GM19372 (cell line): Measurements from ENCODE around the gene CHD9.
A peak's percentile ranks its signal among the peaks of the same experiment; 100 is the strongest.
"Not testable (repeated sequence)": the region's sequence is repeated elsewhere in the genome, so short reads cannot be mapped to it uniquely, and the experiment has no call there.

Experiments
- ATAC-seq: cut with Tn5 transposase; IDR thresholded peaks from one replicate; pipeline ENCODE4 v1.9.1; 2021; ENCODE audit warnings: mild to moderate bottlenecking, low read depth, moderate library complexity; ENCODE audit not compliant: unreplicated experiment

CHD9 gene

GRCh38 chr16:53074296-53074695 is 19.5 kb downstream of the CHD9 start:
- not testable (repeated sequence) for ATAC-seq

GRCh38 chr16:53075461-53075860 is 20.7 kb downstream of the CHD9 start:
- not testable (repeated sequence) for ATAC-seq

DNA sequence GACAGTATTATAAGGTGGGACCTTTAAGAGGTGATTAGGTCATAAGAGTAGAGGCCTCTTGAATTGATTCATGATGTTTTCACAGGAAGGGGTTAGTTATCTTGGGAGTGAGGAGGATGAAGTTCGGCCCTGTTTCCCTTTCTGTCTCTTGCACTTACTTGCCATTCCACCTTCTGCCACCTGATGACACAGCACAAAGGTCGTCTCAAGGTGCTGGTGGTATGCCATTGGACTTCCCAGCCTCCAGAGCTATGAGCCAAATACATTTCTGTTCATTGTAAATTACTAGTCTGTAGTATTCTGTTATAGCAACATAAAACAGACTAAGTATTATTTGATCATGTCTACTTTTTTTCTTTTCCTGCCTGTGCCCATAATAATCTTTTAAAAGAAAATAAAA is 23.5 kb downstream of the CHD9 start:
- ATAC-seq: no peak

- no peak for ATAC-seq
Measured at GRCh38 chr16:53078765-53079485, 24.1 kb downstream of the CHD9 start.

DNA sequence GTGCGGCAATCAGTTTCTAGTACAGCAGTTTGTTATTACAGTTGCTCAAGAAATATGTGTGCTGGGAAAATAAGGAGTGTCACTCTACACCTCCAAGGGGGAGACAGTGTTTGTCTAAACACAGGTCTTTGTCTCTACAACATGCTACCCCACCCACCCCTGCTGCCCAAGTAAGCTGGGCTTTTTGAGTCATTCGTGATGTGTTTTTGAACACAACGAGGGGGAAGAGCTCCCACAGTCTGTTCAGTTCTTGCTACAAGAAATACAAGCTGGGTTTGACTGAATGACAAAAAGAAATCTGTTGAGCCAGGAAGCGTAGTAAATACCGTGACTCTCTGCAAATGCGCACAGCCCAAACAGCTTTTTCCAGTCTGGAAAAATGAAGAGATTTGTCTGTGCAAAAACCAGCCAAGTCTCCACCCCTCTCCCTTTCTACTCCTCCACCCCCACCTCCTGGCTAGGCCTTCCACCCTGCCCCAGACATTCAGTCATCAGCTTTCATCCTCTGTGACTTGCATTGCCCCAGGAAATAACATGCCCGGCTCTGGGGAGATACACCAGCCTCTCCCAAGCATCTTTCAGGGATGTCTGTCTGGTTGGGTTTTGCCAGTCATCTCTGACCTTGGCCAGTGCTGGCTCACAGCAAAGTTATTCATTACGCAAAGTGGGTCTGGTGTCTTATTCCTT is 25.7 kb downstream of the CHD9 start:
- no peak for ATAC-seq

GRCh38 chr16:53081032-53081424 is 26.2 kb downstream of the CHD9 start:
- no peak for ATAC-seq

DNA sequence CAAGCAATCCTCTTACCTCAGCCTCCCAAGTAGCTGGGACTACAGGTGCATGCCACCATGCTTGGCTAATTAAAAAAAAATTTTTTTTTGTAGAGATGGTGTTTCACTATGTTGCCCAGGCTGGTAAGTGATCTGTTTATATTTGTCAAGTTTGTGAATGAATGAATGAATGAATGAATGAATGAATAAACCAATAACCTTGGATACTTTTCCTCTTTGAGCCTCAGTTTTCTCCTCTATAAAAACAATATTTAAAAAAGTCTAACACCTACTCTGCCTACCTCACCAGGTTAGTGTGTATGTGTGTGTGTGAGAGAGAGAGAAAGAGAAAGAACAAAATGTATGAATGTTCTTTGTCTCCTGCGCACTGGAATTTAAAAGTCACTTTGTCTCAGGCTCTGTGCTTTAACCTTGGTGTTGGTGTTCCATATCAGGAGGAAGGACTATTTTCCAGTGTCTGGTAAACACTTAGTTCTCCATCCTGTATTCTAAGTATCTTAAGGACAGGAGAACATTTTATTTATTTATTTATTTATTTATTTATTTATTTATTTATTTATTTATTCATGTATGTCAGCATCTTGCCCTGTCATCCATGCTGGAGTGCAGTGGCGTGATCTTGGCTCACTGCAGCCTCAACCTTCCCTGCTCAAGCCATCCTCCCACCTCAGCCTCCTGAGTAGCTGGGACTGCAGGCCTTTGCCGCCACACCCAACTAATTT is 27.1 kb downstream of the CHD9 start:
- no peak for ATAC-seq

- ATAC-seq: no peak
Measured at GRCh38 chr16:53082509-53082908, 27.7 kb downstream of the CHD9 start.

GRCh38 chr16:53083119-53083518 is 28.3 kb downstream of the CHD9 start:
- ATAC-seq: no peak

DNA sequence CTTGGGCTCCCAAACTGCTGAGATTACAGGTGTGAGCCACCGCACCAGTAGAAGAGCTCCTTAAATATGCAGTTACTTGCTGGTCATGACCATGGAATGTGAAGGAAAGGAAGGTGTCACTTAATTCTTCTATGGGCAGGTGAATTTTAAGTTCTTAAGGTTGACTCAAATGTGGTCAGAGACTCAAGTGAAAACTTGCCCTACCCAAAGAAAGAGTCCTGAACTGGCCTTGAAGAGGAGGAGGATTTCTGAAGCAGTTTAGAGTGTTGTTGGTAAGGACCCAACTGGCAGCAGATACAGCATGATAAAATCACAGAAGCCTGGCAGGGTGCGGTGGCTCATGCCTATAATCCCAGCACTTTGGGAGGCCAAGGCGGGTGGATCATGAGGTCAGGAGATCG is 29.4 kb downstream of the CHD9 start:
- no peak for ATAC-seq

DNA sequence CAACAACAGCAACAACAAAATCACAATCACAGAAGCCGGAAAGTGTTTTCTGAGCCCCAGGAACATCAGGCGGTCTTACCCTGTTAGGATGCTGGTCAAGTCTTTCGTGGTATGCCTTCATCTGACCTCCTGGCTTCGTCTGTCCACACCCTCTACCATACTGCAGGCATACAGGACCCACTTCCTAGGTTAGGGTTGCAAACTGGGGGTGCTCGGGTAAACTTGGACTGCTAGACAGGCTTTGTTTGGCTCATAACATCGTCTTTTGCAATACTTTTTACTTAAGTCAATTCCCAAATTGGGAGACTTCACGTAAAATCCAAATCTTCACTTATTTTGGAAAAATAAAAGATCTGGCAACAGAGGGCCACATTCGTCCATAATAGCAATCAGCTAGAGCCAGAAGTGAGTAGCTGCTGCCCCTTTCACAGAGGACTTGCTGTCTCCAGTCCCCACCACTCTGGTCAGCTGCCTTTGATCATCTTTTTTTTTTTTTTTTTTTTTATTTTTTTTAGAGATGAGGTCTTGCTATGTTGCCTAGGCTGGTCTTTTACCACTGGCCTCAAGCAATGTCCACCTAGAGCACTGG is 30.0 kb downstream of the CHD9 start:
- ATAC-seq: no peak

- no peak for ATAC-seq
Measured at GRCh38 chr16:53085369-53085843, 30.6 kb downstream of the CHD9 start.

- ATAC-seq: no peak
Measured at GRCh38 chr16:53085931-53086421, 31.2 kb downstream of the CHD9 start.

- no peak for ATAC-seq
Measured at GRCh38 chr16:53087101-53087500, 32.3 kb downstream of the CHD9 start.

GRCh38 chr16:53089434-53090285 is 34.9 kb downstream of the CHD9 start:
- ATAC-seq: no peak

DNA sequence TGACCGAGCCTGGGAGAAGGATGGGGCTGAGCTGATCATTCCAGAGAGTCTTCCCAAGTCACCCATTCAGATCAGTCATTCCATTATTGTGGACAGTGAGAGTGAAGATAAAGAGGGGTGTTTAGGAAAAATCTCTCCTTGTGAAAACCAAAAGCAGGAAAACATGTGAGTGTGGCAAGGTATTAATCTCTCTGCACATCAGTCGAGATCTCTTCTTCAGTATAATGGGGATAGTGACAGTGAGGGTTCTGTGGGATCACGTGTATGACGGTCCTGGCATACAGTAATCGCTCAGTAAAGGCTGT is 35.4 kb downstream of the CHD9 start:
- no peak for ATAC-seq

DNA sequence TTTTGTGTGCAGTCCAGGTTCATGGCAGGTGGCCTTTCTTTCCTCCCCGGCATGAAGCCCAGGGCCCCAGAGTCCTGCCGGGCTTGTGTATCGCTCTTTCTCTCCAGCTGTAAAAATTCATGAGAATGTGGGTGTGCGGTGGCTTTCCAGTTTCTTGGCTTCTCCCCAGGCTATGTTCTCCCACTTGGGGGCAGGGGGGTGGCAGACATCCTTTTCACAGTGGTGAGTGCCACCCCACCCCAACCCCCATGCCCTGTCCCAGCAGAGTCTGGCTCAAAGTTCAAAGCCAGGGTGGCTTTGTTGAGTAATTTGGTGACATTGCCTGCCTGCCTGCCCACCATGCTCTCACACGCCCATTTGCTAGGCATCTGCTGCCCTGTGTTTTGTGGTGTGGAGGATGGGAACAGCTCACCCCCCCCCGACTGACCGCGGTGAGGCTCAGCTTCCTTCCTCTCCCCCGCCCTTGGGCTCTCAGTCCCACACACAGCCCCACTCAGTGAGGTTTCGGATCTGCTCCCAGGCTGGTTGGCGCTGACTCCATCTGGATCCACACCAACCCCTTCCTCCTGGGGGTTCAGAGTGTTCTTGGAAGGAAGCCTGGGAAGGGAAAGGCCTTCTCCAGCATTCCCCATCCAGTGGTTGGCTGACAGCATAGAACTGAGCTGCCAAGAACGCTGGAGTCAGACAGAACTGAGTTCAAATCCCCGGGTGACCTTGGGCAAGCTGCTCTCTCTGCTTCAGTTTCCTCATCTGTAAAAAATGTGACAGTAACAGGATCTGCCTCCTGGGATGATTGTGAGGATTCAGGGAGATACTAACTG is 36.0 kb downstream of the CHD9 start:
- peak; percentile 51 for ATAC-seq

- peak; percentile 41 for ATAC-seq
Measured at GRCh38 chr16:53091466-53092211, 36.8 kb downstream of the CHD9 start.

- ATAC-seq: no peak
Measured at GRCh38 chr16:53092284-53092683, 37.5 kb downstream of the CHD9 start.
